KMS-11 (cell line): ENCODE measurements around the gene EPPIN.
"Not testable (repeated sequence)": the region's sequence is repeated elsewhere in the genome, so short reads cannot be mapped to it uniquely, and the experiment has no call there.

Source experiments
- H2AFZ ChIP-seq: fragments of 200-600 bp; sonication (generic); 2 replicates; pipeline ENCODE4 v1.6.1; 2016; ENCODE audit warnings: antibody characterized with exemption, mixed run types, low read depth
- H3K27ac ChIP-seq: fragments of 200-600 bp; sonication (generic); 2 replicates; pipeline ENCODE4 v1.6.1; 2016; ENCODE audit warnings: mild to moderate bottlenecking, mixed run types
- H3K27me3 ChIP-seq: fragments of 200-600 bp; sonication (generic); 2 replicates; pipeline ENCODE4 v1.6.1; 2017; ENCODE audit warnings: mild to moderate bottlenecking, low read depth, mixed run types, moderate library complexity; ENCODE audit not compliant: insufficient read depth
- H3K36me3 ChIP-seq: fragments of 200-600 bp; sonication (generic); 2 replicates; pipeline ENCODE4 v1.6.1; 2017; ENCODE audit warnings: mild to moderate bottlenecking, mixed run types; ENCODE audit not compliant: insufficient read depth
- H3K4me1 ChIP-seq: fragments of 200-600 bp; sonication (generic); 2 replicates; pipeline ENCODE4 v1.6.1; 2016; ENCODE audit warnings: mild to moderate bottlenecking, low read depth, mixed run types; ENCODE audit not compliant: poor library complexity, severe bottlenecking
- H3K4me2 ChIP-seq: fragments of 200-600 bp; sonication (generic); 2 replicates; pipeline ENCODE4 v1.7.0; 2016; ENCODE audit warnings: mild to moderate bottlenecking, mixed run types
- H3K4me3 ChIP-seq: fragments of 200-600 bp; sonication (generic); IDR thresholded peaks from 2 replicates; pipeline ENCODE4 v1.6.1; 2017; ENCODE audit warnings: low read depth, low read length, mixed read lengths; ENCODE audit not compliant: insufficient read depth
- H3K79me2 ChIP-seq: fragments of 200-600 bp; sonication (generic); 2 replicates; pipeline ENCODE4 v1.6.1; 2016; ENCODE audit warnings: low read depth, mixed run types; ENCODE audit not compliant: insufficient read depth
- H3K9ac ChIP-seq: fragments of 200-600 bp; sonication (generic); 2 replicates; pipeline ENCODE4 v1.6.1; 2016; ENCODE audit warnings: mild to moderate bottlenecking, mixed run types
- H4K20me1 ChIP-seq: fragments of 200-600 bp; sonication (generic); 2 replicates; pipeline ENCODE4 v1.6.1; 2016; ENCODE audit warnings: mild to moderate bottlenecking, mixed run types; ENCODE audit not compliant: insufficient read depth
- TF ChIP-seq, protein P1 (sequence below): fragments of 200-600 bp; sonication (generic); conservative IDR thresholded peaks from 2 replicates; pipeline ENCODE4 v1.6.1; 2017; ENCODE audit warnings: low read depth, mild to moderate bottlenecking, antibody characterized with exemption, low read length, moderate library complexity, mixed read lengths

EPPIN gene

GRCh38 chr20:45575931-45576330 lies 28.7 kb upstream of the EPPIN start:
- Histone ChIP-seq H3K4me3 (no peak overlapping the region), H3K36me3 (no peaks in the 10 kb centered on the region), H3K4me1 (no peaks in the 10 kb centered on the region), H2AFZ (no peak overlapping the region), H3K27ac (no peak overlapping the region), H3K4me2 (no peak overlapping the region), H3K79me2 (no peaks in the 10 kb centered on the region), H4K20me1 (no peaks in the 10 kb centered on the region), H3K9ac (no peak overlapping the region), H3K27me3 (no peaks in the 10 kb centered on the region)
- TF ChIP-seq, protein P1, sequence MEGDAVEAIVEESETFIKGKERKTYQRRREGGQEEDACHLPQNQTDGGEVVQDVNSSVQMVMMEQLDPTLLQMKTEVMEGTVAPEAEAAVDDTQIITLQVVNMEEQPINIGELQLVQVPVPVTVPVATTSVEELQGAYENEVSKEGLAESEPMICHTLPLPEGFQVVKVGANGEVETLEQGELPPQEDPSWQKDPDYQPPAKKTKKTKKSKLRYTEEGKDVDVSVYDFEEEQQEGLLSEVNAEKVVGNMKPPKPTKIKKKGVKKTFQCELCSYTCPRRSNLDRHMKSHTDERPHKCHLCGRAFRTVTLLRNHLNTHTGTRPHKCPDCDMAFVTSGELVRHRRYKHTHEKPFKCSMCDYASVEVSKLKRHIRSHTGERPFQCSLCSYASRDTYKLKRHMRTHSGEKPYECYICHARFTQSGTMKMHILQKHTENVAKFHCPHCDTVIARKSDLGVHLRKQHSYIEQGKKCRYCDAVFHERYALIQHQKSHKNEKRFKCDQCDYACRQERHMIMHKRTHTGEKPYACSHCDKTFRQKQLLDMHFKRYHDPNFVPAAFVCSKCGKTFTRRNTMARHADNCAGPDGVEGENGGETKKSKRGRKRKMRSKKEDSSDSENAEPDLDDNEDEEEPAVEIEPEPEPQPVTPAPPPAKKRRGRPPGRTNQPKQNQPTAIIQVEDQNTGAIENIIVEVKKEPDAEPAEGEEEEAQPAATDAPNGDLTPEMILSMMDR = no peak

GRCh38 chr20:45569650-45570049 lies 22.4 kb upstream of the EPPIN start:
- not testable (repeated sequence) for H3K4me1 ChIP-seq, H3K27ac ChIP-seq, H3K79me2 ChIP-seq, H3K36me3 ChIP-seq, H3K27me3 ChIP-seq, H2AFZ ChIP-seq, H3K9ac ChIP-seq, H3K4me3 ChIP-seq, H4K20me1 ChIP-seq, H3K4me2 ChIP-seq

DNA sequence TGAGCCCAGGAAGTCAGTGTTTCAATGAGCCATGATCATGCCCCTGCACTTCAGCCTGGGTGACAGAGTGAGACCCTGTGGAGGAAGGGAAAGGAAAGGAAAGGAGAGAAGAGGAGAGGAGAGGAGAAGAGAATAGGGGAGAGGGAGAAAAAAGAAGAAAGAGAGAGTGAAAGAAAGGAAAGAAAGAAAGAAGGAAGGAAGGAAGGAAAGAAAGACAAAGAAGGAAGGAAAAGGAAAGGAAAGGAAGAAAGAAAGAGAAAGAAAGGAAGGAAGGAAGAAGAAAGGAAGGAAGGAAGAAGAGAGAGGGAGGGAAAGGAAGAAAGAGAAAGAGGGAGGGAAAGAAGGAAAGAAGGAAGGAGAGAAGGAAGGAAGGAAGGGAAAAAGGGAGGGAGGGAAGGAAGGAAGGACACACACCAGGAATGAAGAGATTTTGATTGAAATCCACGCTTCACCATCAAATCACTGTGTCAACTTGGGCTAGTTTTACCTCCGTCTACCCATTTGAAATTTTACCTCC lies 17.6 kb upstream of the EPPIN start:
- TF ChIP-seq, protein P1 = no peak
- no peak overlapping the region for H2AFZ ChIP-seq
- H3K4me2 ChIP-seq = no peak overlapping the region
- no peaks in the 10 kb centered on the region for H3K79me2 ChIP-seq
- no peaks in the 10 kb centered on the region for H3K4me1 ChIP-seq
- no peaks in the 10 kb centered on the region for H3K27me3 ChIP-seq
- H3K36me3 ChIP-seq = no peaks in the 10 kb centered on the region
- H3K4me3 ChIP-seq = no peak overlapping the region
- no peak overlapping the region for H3K9ac ChIP-seq
- H4K20me1 ChIP-seq = no peaks in the 10 kb centered on the region
- no peak overlapping the region for H3K27ac ChIP-seq

GRCh38 chr20:45555198-45555597 lies 8.0 kb upstream of the EPPIN start:
- Histone ChIP-seq H4K20me1 (no peaks in the 10 kb centered on the region), H3K27ac (no peak overlapping the region), H3K36me3 (no peaks in the 10 kb centered on the region), H3K4me1 (no peaks in the 10 kb centered on the region), H3K79me2 (no peaks in the 10 kb centered on the region), H3K27me3 (no peaks in the 10 kb centered on the region; the same call in 1 of the 2 replicates), H3K9ac (no peak overlapping the region), H3K4me3 (no peak overlapping the region), H3K4me2 (no peak overlapping the region), H2AFZ (no peak overlapping the region)
- TF ChIP-seq, protein P1 = no peak

GRCh38 chr20:45552456-45552855 lies 5.3 kb upstream of the EPPIN start:
- Histone ChIP-seq H3K4me2 (no peak overlapping the region), H4K20me1 (no peaks in the 10 kb centered on the region), H3K4me1 (no peaks in the 10 kb centered on the region), H3K4me3 (no peak overlapping the region), H2AFZ (no peak overlapping the region), H3K27ac (no peak overlapping the region), H3K36me3 (no peaks in the 10 kb centered on the region), H3K9ac (no peak overlapping the region), H3K27me3 (no peaks in the 10 kb centered on the region; the same call in 1 of the 2 replicates), H3K79me2 (no peaks in the 10 kb centered on the region)
- TF ChIP-seq, protein P1 = no peak
